HG03060 (cell line): ENCODE measurements around the gene PALLD.
"Not testable (repeated sequence)": the region's sequence is repeated elsewhere in the genome, so short reads cannot be mapped to it uniquely, and the experiment has no call there.

Source experiments
- ATAC-seq: cut with Tn5 transposase; IDR thresholded peaks from one replicate; pipeline ENCODE4 v1.9.1; 2021; ENCODE audit warnings: low read depth, moderate number of reproducible peaks; ENCODE audit not compliant: unreplicated experiment

PALLD gene

DNA sequence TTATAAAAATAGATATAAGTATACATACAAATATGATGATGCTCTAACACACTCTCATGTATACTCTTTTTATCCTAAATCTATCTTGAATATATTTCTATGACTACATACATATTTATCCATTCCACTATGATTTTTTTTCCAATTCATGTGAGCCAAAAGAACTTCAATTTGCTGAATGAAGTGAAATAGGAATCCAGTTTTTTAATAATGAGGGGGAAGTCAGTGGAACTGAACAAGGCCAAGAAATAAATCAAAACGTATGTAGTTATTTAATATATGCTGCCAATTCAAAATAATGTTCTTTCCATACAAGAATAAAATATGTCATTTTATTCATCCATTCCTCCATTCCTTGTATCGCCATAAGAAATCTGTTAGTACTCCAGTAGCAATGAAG is 6.1 kb upstream of the PALLD start:
- no peak for ATAC-seq

DNA sequence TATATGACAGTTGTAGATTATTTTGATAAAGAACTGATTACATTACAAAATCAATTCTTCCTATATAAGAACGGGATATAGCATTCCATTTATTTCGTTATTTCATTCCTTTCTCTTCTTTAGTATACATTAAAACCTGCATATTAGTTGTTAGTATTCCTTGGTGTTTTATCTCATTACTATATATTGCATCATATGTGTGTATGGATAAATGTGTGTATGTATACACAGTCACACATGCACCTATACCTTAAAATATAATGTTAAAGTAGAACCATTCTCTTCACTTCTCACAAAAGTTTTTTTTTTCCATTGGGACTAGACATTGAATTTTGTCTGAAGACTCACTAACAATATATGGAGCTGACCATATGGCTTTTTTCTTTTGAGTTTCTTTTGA is 5.3 kb upstream of the PALLD start:
- no peak for ATAC-seq

DNA sequence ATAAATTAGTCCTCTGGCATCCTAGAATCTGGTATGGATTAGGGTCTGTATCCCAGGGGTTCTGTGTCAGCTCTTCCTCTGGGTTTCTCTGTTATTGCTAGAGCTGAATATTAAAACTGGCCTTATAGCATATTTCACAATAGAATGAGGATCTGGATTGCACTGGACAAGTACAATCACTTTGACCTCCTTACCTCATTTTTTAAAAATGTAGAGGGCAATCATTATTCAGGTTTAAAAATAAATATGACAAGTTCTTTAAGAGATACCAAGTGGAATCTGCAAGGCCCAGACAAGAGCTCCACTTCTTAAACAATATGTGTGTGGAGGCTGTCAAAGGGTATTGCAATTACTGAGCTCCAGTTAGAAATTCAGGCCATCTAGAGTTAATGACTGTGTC is 1.4 kb downstream of the PALLD start:
- ATAC-seq: no peak

DNA sequence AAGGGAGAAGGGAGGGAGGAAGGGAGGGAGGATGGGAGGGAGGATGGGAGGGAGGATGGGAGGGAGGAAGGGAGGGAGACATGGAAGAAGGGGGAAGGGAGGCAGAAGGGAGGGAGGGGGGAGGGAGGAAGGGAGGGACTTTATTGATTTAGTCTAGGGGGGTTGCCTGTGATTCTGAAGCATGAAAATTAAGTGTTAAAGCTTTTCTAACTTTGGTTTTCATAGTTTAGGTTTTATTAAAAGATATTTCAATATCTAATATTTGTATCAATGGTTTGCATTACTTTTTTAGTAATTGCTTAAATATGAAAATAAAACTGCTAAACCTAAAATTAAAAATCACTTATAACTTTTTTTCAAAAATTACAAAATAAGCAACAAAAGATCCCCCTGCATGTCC is 2.4 kb downstream of the PALLD start:
- no peak for ATAC-seq

DNA sequence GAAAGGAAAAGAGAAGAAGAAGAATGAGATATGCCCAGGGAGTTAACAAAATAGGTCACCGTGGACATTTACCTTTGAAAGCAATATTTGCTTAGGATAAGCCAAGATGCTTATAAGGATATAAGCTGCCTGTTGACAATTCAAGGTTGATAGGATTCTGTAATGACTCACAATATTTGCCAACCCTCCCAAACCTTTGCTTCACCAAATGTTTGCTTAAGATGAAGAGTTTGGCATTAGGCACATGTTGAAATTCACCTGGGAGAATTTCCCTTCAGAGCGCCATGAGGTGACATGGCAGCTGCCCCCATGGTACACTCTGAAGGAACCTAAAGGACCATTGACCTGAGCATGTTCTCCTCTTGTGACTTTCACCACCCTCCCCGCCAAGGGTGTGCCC is 4.6 kb downstream of the PALLD start:
- ATAC-seq: no peak

DNA sequence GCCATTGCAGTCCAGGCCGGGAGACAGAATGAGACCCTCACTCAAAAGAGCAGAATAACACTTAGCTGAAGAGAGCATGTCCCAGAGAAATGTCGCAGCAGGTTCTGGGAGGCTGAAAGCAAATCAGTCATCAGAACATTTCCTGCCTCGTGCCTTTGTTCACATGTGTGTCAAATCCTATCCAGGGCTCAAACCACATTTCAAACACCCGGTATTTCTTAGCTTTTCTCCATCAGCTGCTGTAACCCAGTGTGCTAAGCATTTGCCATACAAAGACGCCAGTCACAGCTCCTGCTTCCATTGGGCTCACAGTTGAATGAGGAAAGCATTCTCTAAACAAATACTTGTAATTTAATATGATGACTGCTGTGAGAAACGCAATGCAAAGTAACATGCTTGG is 6.0 kb downstream of the PALLD start:
- ATAC-seq: no peak

DNA sequence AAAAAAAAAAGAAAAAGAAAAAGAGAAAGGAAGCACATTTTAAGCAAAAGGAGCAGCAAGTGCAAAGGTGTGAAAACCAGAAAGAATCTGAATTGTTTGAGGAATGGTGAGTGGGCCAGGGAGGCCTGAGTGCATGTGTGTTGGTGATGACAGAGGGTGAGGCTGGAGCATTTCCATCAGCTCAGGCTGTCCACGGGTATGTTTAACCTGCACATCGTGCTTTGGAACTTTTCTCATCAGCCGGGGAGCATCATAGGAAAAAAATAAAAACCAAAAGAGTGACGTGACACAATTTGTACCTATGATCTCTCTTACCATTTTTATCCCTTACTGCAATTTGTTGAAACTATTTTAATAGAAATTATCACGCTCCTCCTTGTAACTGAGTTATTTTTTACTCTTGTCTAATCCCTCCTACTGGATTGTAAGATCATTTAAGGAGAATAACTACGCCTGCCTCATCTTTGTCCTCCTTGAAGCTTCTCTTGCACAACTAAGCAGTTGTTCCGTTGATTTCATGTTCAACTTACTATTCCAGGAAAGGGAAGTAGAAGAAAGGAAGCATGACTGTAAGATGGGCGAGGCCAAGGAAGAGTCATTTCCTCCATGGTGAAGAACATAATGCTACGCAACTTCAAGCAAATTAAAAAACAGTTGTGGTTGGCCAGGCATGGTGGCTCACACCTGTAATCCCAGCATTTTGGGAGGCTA is 7.0 kb downstream of the PALLD start:
- ATAC-seq: no peak

DNA sequence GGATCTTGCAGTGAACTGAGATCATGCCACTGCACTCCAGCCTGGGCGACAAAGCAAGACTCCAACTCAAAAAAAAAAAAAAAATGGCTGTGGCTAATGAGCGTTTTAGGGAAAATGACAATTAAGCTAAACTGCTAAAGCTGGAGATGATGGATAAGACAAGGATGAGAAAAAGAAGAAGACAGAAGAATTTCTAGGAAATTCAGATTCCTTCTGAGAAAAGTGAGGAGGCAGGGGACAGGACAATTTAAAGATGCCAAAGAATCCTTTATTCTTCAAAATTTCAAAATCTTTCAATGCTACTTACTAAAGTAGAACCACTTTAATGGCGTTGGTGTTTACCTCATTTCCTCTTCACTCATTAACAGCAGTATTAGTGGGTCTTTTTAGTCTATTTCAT is 7.7 kb downstream of the PALLD start:
- ATAC-seq: no peak

DNA sequence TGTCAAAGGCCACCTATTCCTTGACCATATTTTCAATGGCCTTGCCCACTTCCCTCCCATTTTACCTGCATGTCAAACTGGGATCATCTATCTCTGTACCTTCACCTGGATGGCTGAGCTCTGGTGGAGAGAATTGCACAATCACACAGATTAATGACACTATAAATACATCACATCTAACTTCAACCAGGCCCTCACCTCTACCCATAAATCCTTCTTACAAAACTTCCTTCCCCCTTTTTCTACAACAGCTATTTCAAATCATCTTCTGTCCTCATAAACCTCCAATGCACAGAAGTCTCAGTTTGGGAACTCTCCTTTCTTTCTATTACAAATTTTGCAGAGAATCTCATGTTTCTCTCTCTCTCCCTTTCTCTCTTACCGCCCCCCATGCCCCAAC is 9.2 kb downstream of the PALLD start:
- no peak for ATAC-seq

DNA sequence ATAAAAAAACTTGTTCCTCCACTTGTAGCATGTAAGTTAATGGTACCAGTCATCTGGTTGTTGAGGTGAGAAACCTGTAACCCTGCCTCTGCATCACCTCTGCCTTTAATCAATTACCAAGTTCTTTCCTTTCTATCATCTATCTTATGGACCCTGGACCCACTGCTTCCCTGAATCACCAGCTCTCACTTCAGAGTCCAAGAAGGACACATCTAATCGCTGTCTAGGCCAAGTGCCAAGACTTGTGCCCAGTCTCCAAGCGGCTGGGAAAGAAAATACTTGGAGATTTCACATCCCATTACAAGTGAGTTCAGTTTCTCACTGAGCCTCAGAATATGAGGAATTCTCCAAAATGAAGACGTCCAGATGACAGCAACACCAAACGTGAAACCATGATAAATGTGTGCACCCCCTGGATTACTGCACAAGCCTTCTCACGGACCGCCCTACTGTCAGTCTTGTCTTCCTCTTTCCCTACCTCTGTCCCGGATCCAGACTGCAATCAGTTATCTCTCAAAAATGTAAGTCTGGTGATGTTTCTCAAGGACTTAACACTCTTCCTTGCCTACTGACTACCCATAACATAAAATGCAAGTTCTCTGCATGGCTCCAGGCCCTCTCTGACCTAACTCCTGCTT is 10.4 kb downstream of the PALLD start:
- no peak for ATAC-seq

DNA sequence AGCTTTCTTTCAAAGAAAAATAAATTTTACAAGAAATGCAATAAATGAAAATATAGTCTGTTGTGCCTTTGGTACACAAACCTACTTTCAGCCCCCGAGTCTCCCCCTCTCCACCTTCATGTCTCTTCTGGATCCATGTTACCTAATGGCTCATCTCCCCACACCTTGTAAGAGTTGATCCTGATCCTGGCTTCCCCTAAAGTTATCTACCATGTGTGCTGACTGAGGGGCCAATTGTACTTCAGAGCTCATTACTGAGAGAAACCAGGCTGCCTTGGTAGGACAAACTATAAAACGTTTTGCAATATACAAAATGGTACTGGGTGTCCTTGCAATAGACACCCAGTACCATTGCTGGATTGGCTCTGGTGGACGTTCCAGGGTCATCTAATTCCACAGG is 11.8 kb downstream of the PALLD start:
- no peak for ATAC-seq

DNA sequence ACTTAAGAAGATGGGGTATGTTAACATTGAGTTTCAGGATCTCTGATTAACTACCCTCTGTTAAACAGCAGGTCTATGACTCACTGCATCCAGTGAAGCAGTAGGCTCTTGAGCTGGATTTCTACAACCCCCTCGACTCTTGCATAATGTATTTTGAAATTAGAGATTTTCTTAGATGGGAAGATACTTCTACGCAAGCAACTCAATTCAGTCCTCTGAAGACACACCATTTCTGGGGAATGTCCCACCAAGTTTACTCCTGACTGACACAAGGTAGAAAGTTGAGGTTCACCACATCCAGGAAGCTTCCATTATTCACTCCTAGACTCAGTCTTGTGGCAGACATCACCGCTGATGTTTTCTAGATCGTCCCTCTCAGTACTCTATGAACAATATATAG is 12.9 kb downstream of the PALLD start:
- ATAC-seq: no peak

DNA sequence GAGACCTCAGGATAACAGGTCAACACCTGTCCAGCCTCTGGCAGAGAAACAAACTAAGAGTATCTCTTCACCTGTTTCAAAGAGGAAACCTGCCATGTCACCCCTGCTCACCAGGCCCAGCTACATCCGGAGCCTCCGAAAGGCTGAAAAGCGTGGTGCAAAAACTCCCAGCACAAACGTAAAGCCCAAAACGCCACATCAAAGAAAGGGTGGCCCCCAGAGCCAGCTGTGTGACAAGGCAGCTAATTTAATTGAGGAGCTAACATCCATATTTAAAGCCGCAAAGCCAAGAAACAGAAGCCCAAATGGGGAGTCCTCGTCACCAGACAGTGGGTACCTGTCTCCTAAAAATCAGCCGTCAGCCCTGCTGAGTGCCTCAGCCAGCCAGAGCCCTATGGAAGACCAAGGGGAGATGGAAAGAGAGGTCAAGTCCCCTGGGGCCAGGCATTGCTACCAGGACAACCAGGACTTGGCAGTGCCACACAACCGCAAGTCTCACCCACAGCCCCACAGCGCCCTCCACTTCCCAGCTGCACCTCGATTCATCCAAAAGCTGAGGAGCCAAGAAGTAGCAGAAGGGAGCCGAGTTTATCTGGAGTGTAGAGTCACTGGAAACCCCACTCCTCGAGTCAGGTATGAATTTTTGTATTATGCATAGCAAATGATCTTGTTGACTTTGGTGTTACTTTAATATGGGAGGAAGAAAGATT is 15.1 kb downstream of the PALLD start:
- ATAC-seq: no peak

DNA sequence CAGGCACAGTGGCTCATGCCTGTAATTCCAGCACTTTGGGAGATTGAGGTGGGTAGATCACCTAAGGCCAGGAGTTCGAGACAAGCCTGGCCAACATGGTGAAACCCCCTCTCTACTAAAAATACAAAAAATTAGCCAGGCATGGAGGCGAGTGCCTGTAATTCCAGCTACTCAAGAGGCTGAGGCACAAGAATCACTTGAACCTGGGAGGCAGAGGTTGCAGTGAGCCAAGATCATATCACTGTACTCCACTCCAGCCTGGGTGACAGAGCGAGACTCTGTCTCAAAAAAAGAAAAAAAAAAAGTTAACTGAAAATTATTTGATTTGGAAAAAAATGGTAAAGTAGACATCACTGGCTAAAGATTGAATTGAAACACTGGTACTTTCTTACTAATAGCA is 17.0 kb downstream of the PALLD start:
- ATAC-seq: not testable (repeated sequence)

DNA sequence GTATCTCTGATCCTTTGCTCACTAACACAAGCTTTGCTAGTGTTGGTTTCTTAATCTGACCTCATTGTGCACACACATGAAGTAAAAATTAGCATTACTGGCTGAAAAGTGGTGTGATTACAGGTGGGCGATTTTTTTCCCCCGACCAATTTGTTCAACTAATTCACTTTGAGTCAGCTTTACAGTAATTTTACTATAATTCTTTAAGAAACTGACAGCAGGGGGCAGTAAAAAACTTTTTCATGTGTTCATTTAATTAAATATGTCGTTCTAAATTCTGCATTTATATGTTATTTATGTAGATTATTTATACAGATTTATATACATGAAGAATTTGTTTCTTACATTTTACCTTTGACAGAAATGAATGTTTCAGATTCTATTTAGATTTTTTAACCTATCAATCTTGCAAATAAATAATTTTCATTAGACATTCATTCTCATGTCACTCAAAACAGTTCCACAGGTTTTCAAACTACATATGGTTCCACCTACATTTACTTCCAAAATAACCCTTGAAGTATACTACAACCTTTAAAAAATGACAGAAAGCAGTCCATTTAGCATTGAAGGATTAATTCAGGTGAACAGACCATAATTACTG is 17.5 kb downstream of the PALLD start:
- no peak for ATAC-seq

DNA sequence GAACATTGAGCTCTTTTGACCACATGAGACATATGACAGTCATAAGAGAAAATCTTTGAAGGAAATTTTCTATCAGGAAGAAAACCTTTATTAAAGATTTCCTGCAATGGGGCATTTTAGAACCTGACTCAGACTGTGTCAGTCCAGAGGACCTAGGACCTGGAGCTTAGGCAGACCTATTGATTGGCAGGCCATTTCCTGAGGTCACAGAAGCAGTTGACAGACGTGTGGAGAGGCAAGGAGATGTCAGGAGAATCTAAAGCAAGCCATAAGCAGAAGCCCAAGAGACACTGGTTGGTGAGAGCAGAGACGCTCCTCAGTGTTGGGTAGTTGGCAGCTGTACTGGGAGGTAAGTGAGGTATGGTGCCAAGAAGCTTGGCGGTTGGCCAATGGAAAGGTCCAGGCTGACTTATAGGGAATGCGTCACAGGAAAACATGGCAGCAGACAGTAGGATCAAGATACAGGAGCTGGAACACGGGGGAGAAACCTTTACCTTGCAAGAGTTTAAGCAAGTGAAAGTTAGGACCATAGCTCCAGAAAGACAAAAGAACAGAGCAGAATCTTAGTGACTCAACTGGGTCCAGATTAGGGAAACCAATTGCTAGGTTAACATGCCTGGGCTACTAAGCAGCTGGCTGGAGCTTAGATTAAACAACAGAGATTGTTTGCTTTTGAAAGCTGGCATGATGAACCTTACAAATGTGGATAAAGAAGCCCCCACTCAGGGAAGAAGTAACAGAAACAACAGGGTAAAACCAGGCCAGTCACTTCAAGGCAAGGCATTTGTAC is 18.6 kb downstream of the PALLD start:
- ATAC-seq: no peak

DNA sequence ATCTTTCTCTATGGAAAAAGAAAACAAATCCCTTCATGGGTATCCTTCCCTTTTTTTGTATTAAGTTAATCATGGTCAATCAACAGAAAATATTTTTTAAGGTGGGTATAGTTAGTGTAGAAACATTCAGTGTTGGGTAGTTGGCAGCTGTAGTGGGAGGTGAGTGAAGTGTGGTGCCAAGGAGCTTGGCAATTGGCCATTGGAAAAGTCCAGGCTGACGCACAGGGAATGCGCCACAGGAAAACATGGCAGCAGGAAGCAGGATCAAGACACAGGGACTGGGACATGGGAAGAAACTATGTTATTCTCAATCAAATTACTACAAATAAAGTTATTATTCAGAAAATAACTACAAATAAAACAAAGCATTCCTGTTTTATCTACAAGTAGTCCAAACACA is 20.0 kb downstream of the PALLD start:
- ATAC-seq: no peak

DNA sequence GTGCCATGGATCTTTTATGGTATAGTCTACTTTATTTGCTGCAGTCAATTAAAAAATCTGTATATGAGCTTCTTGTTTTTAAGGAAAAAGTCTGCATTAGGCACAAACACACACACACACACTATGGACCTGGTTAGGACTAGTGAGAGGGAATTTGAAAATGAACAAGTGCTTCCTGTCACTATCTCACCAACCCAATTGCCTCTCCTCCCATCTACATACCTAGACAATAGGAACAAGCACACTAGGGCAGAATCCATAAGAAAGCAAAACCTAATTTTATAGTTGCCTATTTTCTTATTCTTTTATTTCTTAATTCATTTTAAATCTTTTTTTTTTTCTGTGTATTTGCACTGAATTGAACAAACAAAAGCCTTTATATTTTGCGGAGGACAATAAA is 22.7 kb downstream of the PALLD start:
- ATAC-seq: no peak

DNA sequence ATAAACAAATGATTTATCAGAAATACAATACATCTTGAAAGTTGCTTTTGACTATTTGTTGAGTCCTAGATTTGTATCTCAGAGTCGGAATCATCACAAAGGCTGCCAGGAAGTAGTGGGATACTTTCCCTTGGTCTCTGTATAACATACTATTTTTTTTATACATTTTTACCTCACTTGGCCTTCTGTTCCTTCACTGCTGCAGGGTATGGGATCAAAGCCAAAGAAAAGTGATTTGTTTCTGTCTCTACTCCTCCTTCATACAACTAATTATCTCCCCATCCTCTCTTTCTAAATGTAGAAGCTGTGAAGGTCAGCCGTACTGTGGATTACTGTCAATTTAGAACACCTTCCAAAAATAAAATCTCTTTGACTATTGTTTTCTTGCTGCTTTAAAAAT is 24.9 kb downstream of the PALLD start:
- no peak for ATAC-seq

DNA sequence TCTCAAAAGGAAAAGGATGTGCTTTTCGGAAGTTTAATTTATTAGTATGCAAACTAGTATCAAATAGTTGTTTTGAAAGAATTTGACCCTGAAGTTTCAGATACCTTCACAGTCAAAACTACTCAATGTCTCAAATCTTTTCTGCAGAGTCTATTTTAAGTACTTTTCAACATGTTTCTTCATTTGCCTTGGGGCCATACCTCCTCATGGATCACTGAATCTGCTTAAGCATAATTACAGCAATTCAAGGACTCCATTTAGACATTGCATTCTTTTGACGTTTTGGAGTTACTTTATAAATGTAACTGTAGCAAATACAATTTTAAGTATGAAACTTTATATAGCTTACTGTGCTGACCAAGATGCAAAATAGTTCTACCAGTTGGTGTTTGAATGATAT is 25.5 kb downstream of the PALLD start:
- no peak for ATAC-seq
